ENCODE results near the gene SMAD6.
A peak's percentile ranks its signal among the peaks of the same experiment; 100 is the strongest.

SMAD6 gene

DNA sequence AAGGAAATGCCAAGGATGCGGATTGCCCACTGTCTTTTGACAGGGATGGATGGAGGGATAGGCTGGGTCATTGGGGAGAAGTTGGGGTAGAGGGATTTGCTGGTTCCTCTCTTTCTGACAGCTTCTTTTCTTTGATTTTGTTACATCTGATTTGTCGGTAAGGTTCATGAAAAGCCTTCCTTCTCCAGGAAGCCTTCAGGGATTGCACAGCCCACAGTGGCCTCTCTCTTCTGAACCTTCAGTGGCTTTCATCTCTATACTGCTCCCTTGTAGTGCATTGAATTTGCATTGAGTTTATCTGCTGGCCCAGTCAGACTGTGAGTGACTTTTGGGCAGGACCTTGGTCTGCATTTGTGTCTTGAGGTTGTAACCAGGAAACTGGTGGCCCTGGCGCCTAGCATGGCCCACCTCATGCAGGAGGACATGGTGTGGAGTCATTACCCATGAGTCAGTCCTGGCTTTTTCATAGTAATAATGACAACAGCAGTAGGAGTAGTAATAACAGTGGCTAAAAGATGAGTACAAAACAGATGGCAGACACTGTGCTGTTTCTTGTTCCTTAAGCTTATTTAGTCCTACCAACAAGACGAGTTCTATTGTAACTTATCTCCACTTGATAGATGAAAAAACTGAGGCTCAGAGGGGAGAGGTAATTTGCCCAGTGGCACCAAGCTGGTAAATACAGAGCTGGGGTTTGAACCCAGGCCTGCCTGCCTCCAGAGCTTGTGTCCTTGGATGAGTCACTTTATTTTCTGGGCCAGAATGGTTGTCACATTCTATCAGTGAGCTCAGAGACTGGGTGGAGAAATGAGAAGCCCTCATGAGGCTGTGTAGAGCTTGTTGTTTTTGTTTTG lies 28.4 kb downstream of the SMAD6 start:
- no peak overlapping the region for H3K4me3 ChIP-seq (ENCODE audit: low read depth, low read length)
- no peak overlapping the region for H2AFZ ChIP-seq (ENCODE audit: low read length, unreplicated experiment)
- peaks cover 31% of the 10 kb centered on the region for H3K79me2 ChIP-seq (ENCODE audit: control insufficient read depth, insufficient read depth, low read length, unreplicated experiment)
- H3K27ac ChIP-seq (ENCODE audit: low read depth, low read length) = peak overlapping the region; percentile 57
- H3K4me1 ChIP-seq (ENCODE audit: control insufficient read depth, insufficient read depth, low read length, unreplicated experiment) = peaks cover 53% of the 10 kb centered on the region
- no peaks in the 10 kb centered on the region for H3K36me3 ChIP-seq (ENCODE audit: insufficient read depth, low read length)
- no peaks in the 10 kb centered on the region for H3K27me3 ChIP-seq (ENCODE audit: insufficient read depth, low read length)

DNA sequence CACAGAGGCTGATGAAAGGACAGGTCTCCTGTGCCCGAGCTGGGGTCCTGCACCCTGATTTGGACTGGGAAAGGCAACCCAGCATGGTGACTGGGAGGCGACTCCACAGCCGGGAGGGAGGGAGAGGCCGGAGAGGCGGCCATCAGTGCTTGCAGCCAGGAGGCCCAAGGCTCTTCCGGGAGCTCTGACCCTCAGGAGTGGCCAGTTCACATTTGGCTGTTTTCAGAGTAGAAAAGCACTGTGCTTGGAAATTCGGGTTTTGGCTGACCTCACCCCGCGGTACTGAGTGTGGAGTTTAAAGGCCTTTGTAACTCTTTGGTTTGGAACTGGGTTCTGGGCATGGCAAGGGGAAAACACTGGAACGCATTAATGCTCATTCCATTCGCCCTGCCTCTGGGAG lies 31.9 kb downstream of the SMAD6 start:
- Histone ChIP-seq H3K4me3 (ENCODE audit: low read depth, low read length) (0 out of 2 replicates have a peak overlapping the region, but pooled peaks have one; percentile 27), H3K79me2 (ENCODE audit: control insufficient read depth, insufficient read depth, low read length, unreplicated experiment) (peaks cover 42% of the 10 kb centered on the region), H3K27ac (ENCODE audit: low read depth, low read length) (peak overlapping the region; percentile 68), H3K27me3 (ENCODE audit: insufficient read depth, low read length) (no peaks in the 10 kb centered on the region), H3K36me3 (ENCODE audit: insufficient read depth, low read length) (no peaks in the 10 kb centered on the region), H2AFZ (ENCODE audit: low read length, unreplicated experiment) (peak overlapping the region; percentile 67), H3K4me1 (ENCODE audit: control insufficient read depth, insufficient read depth, low read length, unreplicated experiment) (peaks cover 59% of the 10 kb centered on the region)

- Histone ChIP-seq H2AFZ (ENCODE audit: low read length, unreplicated experiment) (no peak overlapping the region), H3K4me1 (ENCODE audit: control insufficient read depth, insufficient read depth, low read length, unreplicated experiment) (peaks cover 46% of the 10 kb centered on the region), H3K79me2 (ENCODE audit: control insufficient read depth, insufficient read depth, low read length, unreplicated experiment) (peaks cover 35% of the 10 kb centered on the region), H3K27ac (ENCODE audit: low read depth, low read length) (peak overlapping the region; percentile 68), H3K4me3 (ENCODE audit: low read depth, low read length) (peak overlapping the region; percentile 51; the same call in 1 of the 2 replicates), H3K27me3 (ENCODE audit: insufficient read depth, low read length) (no peaks in the 10 kb centered on the region), H3K36me3 (ENCODE audit: insufficient read depth, low read length) (no peaks in the 10 kb centered on the region)
Measured at GRCh38 chr15:66734961-66735908, 33.2 kb downstream of the SMAD6 start.

DNA sequence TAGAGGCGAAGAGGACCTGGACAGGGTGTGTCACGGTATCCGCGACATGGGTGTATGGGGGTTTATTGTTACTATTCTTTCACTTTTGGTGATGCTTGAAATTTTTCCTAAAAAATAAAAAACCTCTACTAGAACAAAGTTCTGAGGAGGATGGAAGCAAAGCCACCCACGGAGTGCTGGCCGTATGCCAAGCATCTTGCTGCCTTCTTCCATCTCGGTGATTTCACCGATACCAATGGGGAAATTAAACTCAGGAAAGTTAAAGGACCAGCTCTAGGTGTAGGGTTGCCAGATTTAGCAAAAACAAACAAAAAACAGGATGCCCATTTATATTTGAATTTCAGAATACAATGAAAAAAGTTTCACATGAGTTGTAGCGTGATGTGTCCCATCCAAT lies 33.9 kb downstream of the SMAD6 start:
- H3K36me3 ChIP-seq (ENCODE audit: insufficient read depth, low read length) = no peaks in the 10 kb centered on the region
- H3K4me3 ChIP-seq (ENCODE audit: low read depth, low read length) = peak overlapping the region; percentile 51; the same call in 1 of the 2 replicates
- H3K79me2 ChIP-seq (ENCODE audit: control insufficient read depth, insufficient read depth, low read length, unreplicated experiment) = peaks cover 35% of the 10 kb centered on the region
- H3K4me1 ChIP-seq (ENCODE audit: control insufficient read depth, insufficient read depth, low read length, unreplicated experiment) = peaks cover 40% of the 10 kb centered on the region
- peak overlapping the region; percentile 68 for H3K27ac ChIP-seq (ENCODE audit: low read depth, low read length)
- H3K27me3 ChIP-seq (ENCODE audit: insufficient read depth, low read length) = no peaks in the 10 kb centered on the region
- no peak overlapping the region for H2AFZ ChIP-seq (ENCODE audit: low read length, unreplicated experiment)

- Histone ChIP-seq H3K4me1 (ENCODE audit: control insufficient read depth, insufficient read depth, low read length, unreplicated experiment) (peaks cover 36% of the 10 kb centered on the region), H2AFZ (ENCODE audit: low read length, unreplicated experiment) (no peak overlapping the region), H3K36me3 (ENCODE audit: insufficient read depth, low read length) (no peaks in the 10 kb centered on the region), H3K27me3 (ENCODE audit: insufficient read depth, low read length) (no peaks in the 10 kb centered on the region), H3K4me3 (ENCODE audit: low read depth, low read length) (no peak overlapping the region), H3K79me2 (ENCODE audit: control insufficient read depth, insufficient read depth, low read length, unreplicated experiment) (peaks cover 27% of the 10 kb centered on the region), H3K27ac (ENCODE audit: low read depth, low read length) (no peak overlapping the region)
Measured at GRCh38 chr15:66737243-66738010, 35.4 kb downstream of the SMAD6 start.

GRCh38 chr15:66738116-66738515 lies 36.1 kb downstream of the SMAD6 start:
- Histone ChIP-seq H3K4me3 (ENCODE audit: low read depth, low read length) (no peak overlapping the region), H3K27ac (ENCODE audit: low read depth, low read length) (no peak overlapping the region), H3K79me2 (ENCODE audit: control insufficient read depth, insufficient read depth, low read length, unreplicated experiment) (peaks cover 34% of the 10 kb centered on the region), H3K36me3 (ENCODE audit: insufficient read depth, low read length) (no peaks in the 10 kb centered on the region), H3K4me1 (ENCODE audit: control insufficient read depth, insufficient read depth, low read length, unreplicated experiment) (peaks cover 34% of the 10 kb centered on the region), H3K27me3 (ENCODE audit: insufficient read depth, low read length) (no peaks in the 10 kb centered on the region), H2AFZ (ENCODE audit: low read length, unreplicated experiment) (no peak overlapping the region)

DNA sequence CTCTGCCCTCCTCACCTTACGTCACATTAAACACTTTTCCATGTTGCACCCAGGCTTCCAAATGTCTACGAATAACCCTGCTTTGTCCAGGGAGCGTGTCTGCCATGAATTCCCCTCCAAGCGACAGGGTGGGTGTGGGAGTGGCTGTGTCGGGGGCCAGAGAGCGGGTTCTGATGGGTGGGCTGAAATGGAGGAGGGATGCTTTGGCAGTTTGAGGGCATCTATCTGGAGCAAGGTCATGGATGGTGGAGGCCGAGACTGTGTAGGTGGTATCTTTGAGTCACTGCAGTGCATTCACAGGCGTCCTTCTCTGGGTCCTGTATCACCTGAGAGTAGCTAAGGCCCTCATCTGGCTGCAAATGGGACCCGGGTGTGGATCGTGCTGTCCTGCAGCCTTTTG lies 36.6 kb downstream of the SMAD6 start:
- Histone ChIP-seq H2AFZ (ENCODE audit: low read length, unreplicated experiment) (no peak overlapping the region), H3K4me3 (ENCODE audit: low read depth, low read length) (no peak overlapping the region), H3K36me3 (ENCODE audit: insufficient read depth, low read length) (no peaks in the 10 kb centered on the region), H3K27me3 (ENCODE audit: insufficient read depth, low read length) (no peaks in the 10 kb centered on the region), H3K4me1 (ENCODE audit: control insufficient read depth, insufficient read depth, low read length, unreplicated experiment) (peaks cover 29% of the 10 kb centered on the region), H3K27ac (ENCODE audit: low read depth, low read length) (no peak overlapping the region), H3K79me2 (ENCODE audit: control insufficient read depth, insufficient read depth, low read length, unreplicated experiment) (peaks cover 36% of the 10 kb centered on the region)

DNA sequence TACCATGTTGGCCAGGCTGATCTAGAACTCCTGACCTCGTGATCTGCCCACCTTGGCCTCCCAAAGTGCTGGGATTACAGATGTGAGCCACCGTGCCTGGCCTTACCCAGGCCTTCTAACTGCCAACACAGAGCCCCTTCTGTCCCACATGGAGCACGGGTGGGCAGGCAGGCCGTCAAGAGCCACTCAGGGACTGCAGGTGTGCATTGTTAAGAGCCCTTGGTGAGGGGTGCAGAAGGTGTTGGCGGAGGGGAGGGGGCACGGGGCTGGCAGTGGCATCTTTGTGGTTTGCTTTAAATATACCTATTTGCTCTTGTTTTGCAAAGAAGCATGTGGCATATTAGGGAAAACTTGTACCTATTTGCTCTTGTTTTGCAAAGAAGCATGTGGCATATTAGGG lies 37.3 kb downstream of the SMAD6 start:
- H3K79me2 ChIP-seq (ENCODE audit: control insufficient read depth, insufficient read depth, low read length, unreplicated experiment) = peaks cover 31% of the 10 kb centered on the region
- no peak overlapping the region for H3K4me3 ChIP-seq (ENCODE audit: low read depth, low read length)
- no peaks in the 10 kb centered on the region for H3K36me3 ChIP-seq (ENCODE audit: insufficient read depth, low read length)
- no peak overlapping the region for H3K27ac ChIP-seq (ENCODE audit: low read depth, low read length)
- no peaks in the 10 kb centered on the region for H3K27me3 ChIP-seq (ENCODE audit: insufficient read depth, low read length)
- peaks cover 28% of the 10 kb centered on the region for H3K4me1 ChIP-seq (ENCODE audit: control insufficient read depth, insufficient read depth, low read length, unreplicated experiment)
- H2AFZ ChIP-seq (ENCODE audit: low read length, unreplicated experiment) = no peak overlapping the region

GRCh38 chr15:66740802-66741201 lies 38.8 kb downstream of the SMAD6 start:
- Histone ChIP-seq H3K27ac (ENCODE audit: low read depth, low read length) (no peak overlapping the region), H3K4me1 (ENCODE audit: control insufficient read depth, insufficient read depth, low read length, unreplicated experiment) (peaks cover 21% of the 10 kb centered on the region), H3K79me2 (ENCODE audit: control insufficient read depth, insufficient read depth, low read length, unreplicated experiment) (peaks cover 38% of the 10 kb centered on the region), H3K4me3 (ENCODE audit: low read depth, low read length) (no peak overlapping the region), H2AFZ (ENCODE audit: low read length, unreplicated experiment) (no peak overlapping the region), H3K36me3 (ENCODE audit: insufficient read depth, low read length) (no peaks in the 10 kb centered on the region), H3K27me3 (ENCODE audit: insufficient read depth, low read length) (no peaks in the 10 kb centered on the region)

DNA sequence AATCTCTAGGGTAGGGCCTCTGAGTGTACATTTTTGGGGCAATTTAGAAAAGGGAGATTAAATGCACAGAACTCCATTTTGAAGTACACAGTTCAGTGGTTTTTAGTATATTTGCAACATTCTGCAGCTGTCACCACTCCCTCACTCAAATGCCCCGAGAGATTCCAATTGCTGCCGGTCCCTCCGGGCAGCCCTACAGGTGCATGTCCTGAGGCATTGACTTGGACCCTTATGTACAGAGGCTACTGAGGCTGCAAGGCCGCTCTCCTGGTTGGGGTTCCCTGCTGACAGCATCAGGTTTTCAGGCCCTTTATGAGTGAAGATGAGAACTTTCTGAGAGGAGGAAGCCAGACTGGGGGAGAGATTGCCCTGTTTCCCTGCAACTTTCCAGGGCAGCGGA lies 39.6 kb downstream of the SMAD6 start:
- H3K4me3 ChIP-seq (ENCODE audit: low read depth, low read length) = no peak overlapping the region
- H3K79me2 ChIP-seq (ENCODE audit: control insufficient read depth, insufficient read depth, low read length, unreplicated experiment) = peaks cover 46% of the 10 kb centered on the region
- no peaks in the 10 kb centered on the region for H3K27me3 ChIP-seq (ENCODE audit: insufficient read depth, low read length)
- H3K4me1 ChIP-seq (ENCODE audit: control insufficient read depth, insufficient read depth, low read length, unreplicated experiment) = peaks cover 22% of the 10 kb centered on the region
- H3K27ac ChIP-seq (ENCODE audit: low read depth, low read length) = no peak overlapping the region
- no peak overlapping the region for H2AFZ ChIP-seq (ENCODE audit: low read length, unreplicated experiment)
- H3K36me3 ChIP-seq (ENCODE audit: insufficient read depth, low read length) = no peaks in the 10 kb centered on the region

Measured in ACC112 (cell line).